Mammary epithelial cell (primary cell): Measurements from ENCODE around the gene RLN3.
"Not testable (repeated sequence)": the region's sequence is repeated elsewhere in the genome, so short reads cannot be mapped to it uniquely, and the experiment has no call there.

Experiments
- CTCF ChIP-seq, 2 donors: IDR thresholded peaks in 1 of 2; conservative IDR thresholded peaks in 1 of 2; 2 replicates each; pipeline ENCODE4 v1.5.1; 2011 to 2012; ENCODE audit warnings: inconsistent platforms in 2 of 2, low read length in 2 of 2, mild to moderate bottlenecking in 2 of 2, control low read depth in 1 of 2, low read depth in 1 of 2; ENCODE audit not compliant: insufficient read depth in 1 of 2; ENCODE audit errors: extremely low read depth in 1 of 2
- EZH2 ChIP-seq: IDR thresholded peaks from 2 replicates; pipeline ENCODE4 v1.6.1; 2012; ENCODE audit warnings: low read length, inconsistent platforms, borderline replicate concordance

GRCh38 chr19:14026652-14027192, 1.2 kb upstream of the RLN3 start:
- TF ChIP-seq CTCF (conservative IDR thresholded peaks at IDR 0.05 in 1 of 2, IDR thresholded peaks at IDR 0.05 in 1 of 2; ENCODE audit: extremely low read depth in 1 of 2, insufficient read depth in 1 of 2, low read depth in 1 of 2, low read length in 2 of 2); EZH2: not testable (repeated sequence)
